ENCODE data around the gene RNASEH1. TPM values are rescaled to one million over a fixed set of nuclear protein-coding genes. Genes with fewer than 3 reads are reported as not detected.

The RNASEH1 gene
- 19.3 and 21.7 TPM in 2 replicates for total RNA-seq (ENCODE audit: low replicate concordance)
- long read RNA-seq, transcript RNASEH1-201 (8 exons, 1,887 nt): major isoform, 99 of 117 reads
- long read RNA-seq, partial matches to known transcripts: 5 of 117 reads
- long read RNA-seq, other reads (novel, unspliced or antisense): 13 of 117 reads

- peak; percentile 99 for DNase-seq (ENCODE audit: extremely low spot score, unreplicated experiment)
- peak within 1 kb of the TSS; percentile 93 for H3K4me3 Mint-ChIP-seq
- peaks cover 5% of the 10 kb centered on the region for H3K36me3 Mint-ChIP-seq
- TF ChIP-seq, protein P1, sequence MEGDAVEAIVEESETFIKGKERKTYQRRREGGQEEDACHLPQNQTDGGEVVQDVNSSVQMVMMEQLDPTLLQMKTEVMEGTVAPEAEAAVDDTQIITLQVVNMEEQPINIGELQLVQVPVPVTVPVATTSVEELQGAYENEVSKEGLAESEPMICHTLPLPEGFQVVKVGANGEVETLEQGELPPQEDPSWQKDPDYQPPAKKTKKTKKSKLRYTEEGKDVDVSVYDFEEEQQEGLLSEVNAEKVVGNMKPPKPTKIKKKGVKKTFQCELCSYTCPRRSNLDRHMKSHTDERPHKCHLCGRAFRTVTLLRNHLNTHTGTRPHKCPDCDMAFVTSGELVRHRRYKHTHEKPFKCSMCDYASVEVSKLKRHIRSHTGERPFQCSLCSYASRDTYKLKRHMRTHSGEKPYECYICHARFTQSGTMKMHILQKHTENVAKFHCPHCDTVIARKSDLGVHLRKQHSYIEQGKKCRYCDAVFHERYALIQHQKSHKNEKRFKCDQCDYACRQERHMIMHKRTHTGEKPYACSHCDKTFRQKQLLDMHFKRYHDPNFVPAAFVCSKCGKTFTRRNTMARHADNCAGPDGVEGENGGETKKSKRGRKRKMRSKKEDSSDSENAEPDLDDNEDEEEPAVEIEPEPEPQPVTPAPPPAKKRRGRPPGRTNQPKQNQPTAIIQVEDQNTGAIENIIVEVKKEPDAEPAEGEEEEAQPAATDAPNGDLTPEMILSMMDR (conservative IDR thresholded peaks at IDR 0.05): no peak
- no peaks in the 10 kb centered on the region for H3K27me3 Mint-ChIP-seq
- H3K9me3 Mint-ChIP-seq: no peaks in the 10 kb centered on the region
- H3K27ac Mint-ChIP-seq: peak within 1 kb of the TSS; percentile 92
- H3K4me1 Mint-ChIP-seq (ENCODE audit: unreplicated experiment): no peaks in the 10 kb centered on the region
Observed at GRCh38 chr2:3558205-3559014, at the start of gene RNASEH1. RNASEH1 (minus strand) TSS chr2:3558333; CDS start chr2:3558260, 73 bp downstream.

GRCh38 chr2:3606370-3607201, 48.5 kb upstream of the RNASEH1 start:
- Mint-ChIP-seq H3K27ac (no peak overlapping the region), H3K27me3 (no peaks in the 10 kb centered on the region), H3K36me3 (no peaks in the 10 kb centered on the region)

DNA sequence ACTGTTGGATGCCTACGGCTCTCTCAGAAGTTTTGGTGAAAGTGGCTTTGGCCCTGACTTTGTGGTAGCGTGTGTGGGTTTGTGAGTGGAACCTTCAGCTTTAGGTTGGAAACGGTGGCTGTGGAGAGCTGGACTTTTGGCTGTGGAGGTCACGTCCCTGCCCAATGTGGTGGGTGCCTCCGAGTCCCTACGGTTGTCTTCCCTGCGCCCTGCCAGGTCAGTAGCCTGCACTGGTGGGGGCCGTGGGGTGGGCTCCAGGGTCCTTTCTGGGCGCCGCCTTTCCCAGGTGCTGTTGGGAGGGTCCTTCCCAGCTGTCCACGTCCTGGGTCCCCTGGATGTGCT, 47.9 kb upstream of the RNASEH1 start:
- Mint-ChIP-seq H3K4me1 (ENCODE audit: unreplicated experiment) (peaks cover 5% of the 10 kb centered on the region), H3K36me3 (no peaks in the 10 kb centered on the region), H3K27ac (no peak overlapping the region), H3K9me3 (no peaks in the 10 kb centered on the region), H3K4me3 (no peak overlapping the region), H3K27me3 (no peaks in the 10 kb centered on the region)
- TF ChIP-seq, protein P1 (conservative IDR thresholded peaks at IDR 0.05): no peak
- no peak for DNase-seq (ENCODE audit: extremely low spot score, unreplicated experiment)

More at GRCh38 chr2:3606370-3607201, 48.5 kb upstream of the RNASEH1 start:
- Mint-ChIP-seq H3K9me3 (no peaks in the 10 kb centered on the region), H3K4me1 (ENCODE audit: unreplicated experiment) (peaks cover 10% of the 10 kb centered on the region), H3K4me3 (no peak overlapping the region)
- no peak for DNase-seq (ENCODE audit: extremely low spot score, unreplicated experiment)
- TF ChIP-seq, protein P1 (conservative IDR thresholded peaks at IDR 0.05): no peak

GRCh38 chr2:3604991-3605961, 47.1 kb upstream of the RNASEH1 start:
- no peaks in the 10 kb centered on the region for H3K36me3 Mint-ChIP-seq
- H3K27ac Mint-ChIP-seq: no peak overlapping the region
- H3K4me3 Mint-ChIP-seq: no peak overlapping the region
- TF ChIP-seq, protein P1 (conservative IDR thresholded peaks at IDR 0.05): no peak
- no peak for DNase-seq (ENCODE audit: extremely low spot score, unreplicated experiment)
- H3K9me3 Mint-ChIP-seq: no peaks in the 10 kb centered on the region
- no peaks in the 10 kb centered on the region for H3K4me1 Mint-ChIP-seq (ENCODE audit: unreplicated experiment)
- H3K27me3 Mint-ChIP-seq: no peaks in the 10 kb centered on the region

Data from type B pancreatic cell (in vitro differentiated cells).